NCI-H2171 treated with DMSO at 0.1 percent for 48 hours (cell line): ENCODE results near the gene WDR86.

Source experiments
- DNase-seq: peaks from one replicate; lab custom pipeline; 2025; lab: John Stamatoyannopoulos, UW

WDR86 gene

GRCh38 chr7:151427705-151428377 is 18.0 kb upstream of the WDR86 start:
- DNase-seq, result peak; percentile 66

GRCh38 chr7:151426904-151427704 is 17.3 kb upstream of the WDR86 start:
- no peak for DNase-seq

GRCh38 chr7:151426441-151426903 is 16.6 kb upstream of the WDR86 start:
- no peak for DNase-seq

- no peak for DNase-seq
Measured at GRCh38 chr7:151425670-151426440, 16.0 kb upstream of the WDR86 start.

GRCh38 chr7:151424799-151425198 is 15.0 kb upstream of the WDR86 start:
- DNase-seq, result no peak

- no peak for DNase-seq
Measured at GRCh38 chr7:151423936-151424335, 14.1 kb upstream of the WDR86 start.

- DNase-seq, result no peak
Measured at GRCh38 chr7:151423226-151423625, 13.4 kb upstream of the WDR86 start.

- no peak for DNase-seq
Measured at GRCh38 chr7:151422212-151422611, 12.4 kb upstream of the WDR86 start.

- DNase-seq, result no peak
Measured at GRCh38 chr7:151420144-151420543, 10.3 kb upstream of the WDR86 start.

GRCh38 chr7:151416941-151417315 is 7.1 kb upstream of the WDR86 start:
- DNase-seq, result no peak

- DNase-seq, result no peak
Measured at GRCh38 chr7:151416112-151416940, 6.5 kb upstream of the WDR86 start.

- DNase-seq, result peak; percentile 32
Measured at GRCh38 chr7:151415375-151416105, 5.7 kb upstream of the WDR86 start.

GRCh38 chr7:151413241-151413640 is 3.4 kb upstream of the WDR86 start:
- no peak for DNase-seq

GRCh38 chr7:151412318-151412717 is 2.5 kb upstream of the WDR86 start:
- DNase-seq, result no peak

- no peak for DNase-seq
Measured at GRCh38 chr7:151411551-151411950, 1.7 kb upstream of the WDR86 start.

GRCh38 chr7:151410405-151411390 is 860 bp upstream of the WDR86 start:
- DNase-seq, result peak; percentile 8

- no peak for DNase-seq
Measured at GRCh38 chr7:151408839-151409666, 785 bp downstream of the WDR86 start.

- DNase-seq, result no peak
Measured at GRCh38 chr7:151408498-151408838, 1.4 kb downstream of the WDR86 start.
